NCI-H1417 (cell line): ENCODE results near the gene KRI1.
"Not testable (repeated sequence)": the region's sequence is repeated elsewhere in the genome, so short reads cannot be mapped to it uniquely, and the experiment has no call there.

Experiments
- DNase-seq, 3 experiments: peaks; one replicate each; lab custom pipeline; 2025; lab: John Stamatoyannopoulos, UW

Gene KRI1

GRCh38 chr19:10550336-10550735, 15.5 kb downstream of the KRI1 start:
- DNase-seq = no peak

GRCh38 chr19:10549733-10550132, 16.1 kb downstream of the KRI1 start:
- no peak for DNase-seq

- no peak for DNase-seq
Measured at GRCh38 chr19:10548746-10549276, 17.0 kb downstream of the KRI1 start.

GRCh38 chr19:10546817-10547216, 19.0 kb downstream of the KRI1 start:
- DNase-seq = no peak

DNA sequence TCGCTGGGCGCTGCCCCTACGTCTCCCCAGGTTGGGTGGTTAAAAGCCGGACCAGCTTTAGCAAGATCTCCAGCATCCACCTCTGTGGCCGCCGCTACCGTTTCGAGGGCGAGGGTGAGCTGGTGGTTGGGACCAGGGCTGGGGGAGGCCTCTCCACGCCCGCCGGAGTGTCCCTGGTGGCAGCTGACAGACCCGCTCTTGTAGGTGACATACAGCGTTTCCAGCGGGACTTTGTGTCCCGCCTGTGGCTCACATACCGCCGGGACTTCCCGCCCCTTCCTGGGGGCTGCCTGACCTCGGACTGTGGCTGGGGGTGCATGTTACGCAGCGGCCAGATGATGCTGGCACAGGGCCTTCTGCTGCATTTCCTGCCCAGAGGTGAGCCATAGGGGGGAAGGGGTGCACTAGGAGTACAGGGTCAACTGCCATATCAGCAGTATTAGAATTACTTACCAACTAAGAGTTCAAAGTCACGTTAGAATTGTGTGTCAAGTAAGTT, 21.0 kb downstream of the KRI1 start:
- DNase-seq = no peak

DNA sequence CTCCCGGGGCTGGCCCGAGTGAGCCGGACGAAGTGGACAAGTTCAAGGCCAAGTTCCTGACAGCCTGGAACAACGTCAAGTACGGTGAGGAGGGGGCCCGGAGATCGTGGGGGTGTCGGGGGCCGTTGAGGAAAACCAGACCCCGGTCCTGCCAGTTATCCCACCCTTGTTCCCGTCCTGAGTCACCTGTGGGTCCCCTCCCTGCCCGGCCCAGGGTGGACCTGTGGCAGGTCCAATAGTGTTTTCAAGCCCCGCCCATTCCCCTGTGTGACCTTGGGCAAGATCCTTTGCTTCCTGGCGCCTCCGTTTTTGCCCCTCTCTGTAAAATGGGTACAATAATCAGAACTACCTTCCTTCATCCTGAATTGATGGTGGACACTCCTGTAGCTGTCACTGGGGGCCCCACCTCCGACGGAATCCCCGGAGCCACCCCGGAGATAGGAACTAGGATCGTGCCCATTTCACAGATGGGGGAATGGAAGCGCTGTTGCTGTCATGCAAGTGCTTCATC, 21.5 kb downstream of the KRI1 start:
- DNase-seq = peak in 1 of 3 experiments; percentile 45

- DNase-seq = peak; percentile 90 to 93 (median 91)
Measured at GRCh38 chr19:10543420-10544241, 22.2 kb downstream of the KRI1 start, which contains the start of gene ATG4D. Gene ATG4D (plus strand): TSS chr19:10543904. CDS start chr19:10544091, 187 bp downstream.

GRCh38 chr19:10543059-10543419, 22.8 kb downstream of the KRI1 start:
- DNase-seq = no peak

- not testable (repeated sequence) for DNase-seq
Measured at GRCh38 chr19:10539016-10539415, 26.8 kb downstream of the KRI1 start.

DNA sequence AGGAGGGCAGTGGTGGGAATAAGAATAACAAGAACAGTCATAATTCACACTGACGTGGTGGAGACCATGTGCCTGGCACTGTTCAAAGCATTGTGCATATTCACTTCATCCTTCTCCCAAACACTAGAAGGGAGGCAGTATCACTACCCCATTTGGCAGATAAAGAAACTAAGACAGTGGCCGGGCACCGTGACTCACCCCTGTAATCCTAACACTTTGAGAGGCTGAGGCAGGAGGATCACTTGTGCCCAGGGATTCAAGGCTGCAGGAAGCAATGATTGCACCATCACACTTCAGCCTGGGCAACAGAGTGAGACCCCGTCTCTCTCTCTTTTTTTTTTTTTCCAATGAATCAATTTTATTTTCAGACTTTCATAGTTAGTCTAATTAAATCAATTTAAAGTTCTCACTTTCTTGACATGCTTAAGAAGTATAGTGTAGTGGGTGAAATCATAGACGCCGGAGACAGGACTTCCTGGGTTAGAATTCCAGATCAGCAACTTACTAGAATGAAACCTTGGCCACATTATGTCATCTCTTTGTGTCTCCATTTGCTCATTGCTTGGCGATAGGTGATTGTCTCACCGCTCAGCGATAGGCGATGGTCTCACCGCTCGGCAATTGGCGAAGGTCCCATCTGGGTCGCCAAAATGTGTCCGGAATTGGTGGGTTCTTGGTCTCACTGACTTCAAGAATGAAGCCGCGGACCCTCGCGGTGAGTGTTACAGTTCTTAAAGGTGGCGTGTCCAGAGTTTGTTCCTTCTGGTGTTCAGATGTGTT, 27.4 kb downstream of the KRI1 start:
- DNase-seq = no peak

DNA sequence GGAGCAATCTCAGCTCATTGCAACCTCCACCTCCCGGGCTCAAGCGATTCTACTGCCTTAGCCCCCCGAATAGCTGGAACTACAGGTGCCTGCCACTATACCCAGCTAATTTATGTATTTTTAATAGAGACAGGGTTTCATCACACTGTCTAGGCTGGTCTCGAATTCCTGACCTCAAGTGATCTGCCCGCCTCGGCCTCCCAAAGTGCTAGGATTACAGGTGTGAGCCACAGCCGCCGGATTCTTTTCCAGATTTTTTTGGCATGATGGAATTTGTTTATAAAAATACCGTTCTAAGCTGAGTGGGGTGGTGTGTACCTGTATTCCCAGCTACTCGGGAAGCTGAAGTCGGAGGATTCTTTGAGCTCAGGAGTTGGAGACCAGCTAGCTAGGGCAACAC, 28.1 kb downstream of the KRI1 start:
- DNase-seq = no peak

DNA sequence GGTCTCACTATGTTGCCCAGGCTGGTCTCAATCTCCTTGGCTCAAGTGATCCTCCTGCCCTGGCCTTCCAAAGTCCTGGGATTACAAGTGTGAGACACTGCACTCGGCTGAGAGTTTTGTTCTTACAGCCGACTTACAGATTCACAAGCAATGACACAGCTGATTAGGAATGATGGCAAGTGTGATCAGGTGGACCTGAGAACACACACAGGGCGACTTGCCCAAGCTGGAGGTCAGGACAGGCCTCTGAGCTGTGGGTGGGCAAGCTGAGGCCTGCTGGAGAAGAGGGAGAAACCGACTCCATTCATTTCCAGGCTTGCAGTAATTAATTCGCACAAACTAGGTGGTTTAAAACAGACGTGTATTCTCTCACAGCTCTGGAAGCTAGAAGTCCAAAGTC, 30.2 kb downstream of the KRI1 start:
- no peak for DNase-seq

DNA sequence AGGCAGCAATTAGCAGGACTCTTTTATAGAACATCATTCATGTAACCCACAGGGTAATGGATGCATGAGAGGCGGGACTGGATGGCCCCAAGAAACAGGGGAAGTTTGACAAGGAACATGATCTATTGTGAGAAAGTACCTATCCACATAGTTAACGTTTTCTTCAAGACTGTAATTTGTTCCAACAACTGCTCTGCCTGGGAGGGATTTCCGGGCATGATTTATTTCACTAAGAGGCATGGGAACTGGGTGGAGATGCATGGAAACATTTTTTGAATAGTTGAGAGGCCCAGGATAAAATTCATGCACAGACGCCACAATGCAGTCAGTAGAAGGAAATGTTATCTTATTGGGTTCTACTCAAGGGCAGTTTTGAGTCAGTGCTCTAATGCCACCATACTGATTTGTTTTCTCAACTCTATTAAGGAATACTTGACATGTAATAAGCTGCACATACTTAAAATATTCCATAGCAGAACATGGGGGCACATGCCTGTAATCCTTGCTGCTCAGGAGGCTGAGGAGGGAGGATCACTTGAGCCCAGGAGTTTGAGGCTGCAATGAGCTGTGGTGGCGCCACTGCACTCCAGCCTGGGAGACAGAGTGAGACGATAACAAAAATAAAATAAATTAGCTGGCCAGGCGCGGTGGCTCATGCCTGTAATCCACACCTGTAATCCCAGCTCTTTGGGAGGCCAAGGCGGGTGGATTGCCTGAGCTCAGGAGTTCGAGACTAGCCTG, 32.0 kb downstream of the KRI1 start:
- no peak for DNase-seq

DNA sequence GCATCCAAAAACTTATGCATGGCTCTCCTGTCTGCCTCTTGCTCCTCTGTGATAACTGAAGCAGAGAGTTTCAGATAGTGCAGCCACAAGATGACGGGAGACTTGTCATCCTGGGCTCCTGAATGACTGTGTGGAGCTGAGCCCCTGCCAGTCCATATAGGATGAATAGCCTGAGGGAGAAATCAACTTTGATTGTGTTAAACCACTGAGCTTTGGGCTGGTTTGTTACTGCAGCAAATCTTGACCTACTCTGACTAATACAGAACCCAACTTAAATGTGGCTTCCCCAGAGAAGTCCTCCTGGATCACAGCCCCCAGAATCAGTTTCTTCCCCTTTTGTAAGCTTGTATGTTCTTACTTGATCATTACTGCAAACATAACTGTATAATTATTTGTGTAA, 33.4 kb downstream of the KRI1 start:
- no peak for DNase-seq

- not testable (repeated sequence) for DNase-seq
Measured at GRCh38 chr19:10526887-10527286, 38.9 kb downstream of the KRI1 start.

DNA sequence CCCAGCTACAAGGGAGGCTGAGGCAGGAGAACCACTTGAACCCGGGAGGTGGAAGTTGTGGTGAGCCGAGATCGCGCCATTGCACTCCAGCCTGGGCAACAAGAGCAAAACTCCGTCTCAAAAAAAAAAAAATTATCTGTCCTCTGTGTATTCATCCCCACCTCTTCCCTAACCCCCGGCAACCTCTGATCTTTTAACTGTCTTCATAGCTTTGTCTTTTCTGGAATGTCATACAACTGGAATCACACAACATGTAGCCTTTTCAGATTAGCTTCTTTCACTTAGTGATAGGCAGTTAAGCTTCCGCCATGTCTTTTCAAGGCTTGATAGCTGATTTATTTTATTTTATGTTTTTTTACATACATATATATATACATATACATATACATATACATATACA, 40.2 kb downstream of the KRI1 start:
- no peak for DNase-seq

- no peak for DNase-seq
Measured at GRCh38 chr19:10523135-10523636, 42.6 kb downstream of the KRI1 start.

DNA sequence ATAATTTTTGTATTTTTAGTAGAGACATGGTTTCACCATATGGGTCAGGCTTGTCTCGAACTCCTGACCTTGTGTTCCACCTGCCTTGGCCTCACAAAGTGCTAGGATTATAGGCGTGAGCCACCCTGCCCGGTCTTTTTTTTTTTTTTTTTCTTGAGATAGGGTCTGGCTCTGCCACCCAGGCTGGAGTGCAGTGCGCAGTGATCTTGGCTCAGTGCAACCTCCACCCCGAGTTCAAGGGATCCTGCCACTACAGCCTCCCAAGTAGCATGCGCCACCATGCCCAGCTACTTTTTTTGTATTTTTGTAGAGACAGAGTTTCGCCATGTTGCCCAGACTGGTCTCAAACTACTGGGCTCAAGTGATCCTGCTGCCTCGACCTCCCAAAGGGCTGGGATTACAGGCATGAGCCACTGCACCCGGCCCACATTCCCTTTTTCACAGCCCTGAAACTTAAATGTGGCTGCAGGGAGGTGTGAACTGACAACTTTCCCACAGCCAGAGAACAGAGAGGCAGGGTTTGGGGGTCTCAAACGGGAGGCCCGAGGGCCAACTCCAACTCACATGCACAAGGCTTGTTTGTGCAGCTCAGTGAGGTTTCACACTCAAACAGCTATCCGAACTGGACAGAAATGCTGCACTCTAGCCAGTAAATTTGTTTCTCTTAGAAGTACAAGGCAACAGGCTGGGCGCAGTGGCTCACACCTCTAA, 44.2 kb downstream of the KRI1 start:
- DNase-seq = no peak

DNA sequence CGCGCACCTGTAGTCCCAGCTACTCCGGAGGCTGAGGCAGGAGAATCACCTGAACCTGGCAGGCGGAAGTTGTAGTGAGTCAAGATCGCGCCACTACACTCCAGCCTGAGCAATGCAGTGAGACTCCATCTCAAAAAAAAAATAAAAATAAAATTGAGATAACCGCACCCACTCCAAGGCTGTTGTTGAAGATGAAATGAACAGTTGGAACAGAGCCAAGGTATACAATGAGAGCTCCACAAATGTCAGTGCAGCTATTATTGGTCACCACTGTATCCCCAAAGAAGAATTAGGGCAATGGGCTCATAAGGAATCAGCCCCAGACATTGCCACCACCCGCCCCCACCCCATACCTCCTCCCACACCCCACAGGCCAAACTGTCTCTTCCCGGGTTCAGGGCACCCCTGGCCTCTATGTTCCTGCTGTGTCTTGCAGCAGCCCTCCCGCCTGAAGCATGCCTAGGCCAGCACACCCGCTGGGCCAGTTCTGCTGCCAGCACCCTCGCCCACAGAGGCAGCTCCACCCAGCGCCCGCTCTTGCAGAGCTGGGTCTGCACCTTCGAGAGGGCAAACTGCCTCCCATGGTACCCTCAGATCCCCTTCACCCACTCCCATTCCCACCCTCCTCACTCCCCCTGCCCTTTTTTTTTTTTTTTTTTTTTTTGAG, 45.0 kb downstream of the KRI1 start:
- DNase-seq = no peak

DNA sequence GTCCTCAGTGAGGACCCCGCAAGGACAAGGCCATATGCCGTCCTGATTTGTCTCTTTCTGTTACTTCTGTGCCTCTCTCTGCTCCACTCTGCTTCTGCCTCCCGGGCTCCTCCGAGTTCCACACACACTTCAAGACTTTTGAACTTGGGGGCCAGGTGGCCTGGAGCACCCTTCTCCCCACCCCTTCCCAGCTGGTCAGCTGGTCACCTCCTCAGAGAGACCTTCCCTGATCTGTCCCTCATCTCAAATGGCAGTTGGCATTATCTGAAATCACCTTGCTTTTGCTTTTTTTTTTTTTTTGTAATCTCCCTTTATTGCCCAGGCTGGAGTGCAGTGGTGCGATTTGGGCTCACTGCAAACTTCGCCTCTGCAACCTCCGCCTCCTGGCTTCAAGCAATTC, 46.4 kb downstream of the KRI1 start:
- no peak for DNase-seq
